EH (cell line): ENCODE results near the gene ANKS1B.
A peak's percentile ranks its signal among the peaks of the same experiment; 100 is the strongest.

Source experiments
- DNase-seq: peaks from one replicate; pipeline ENCODE4 v3.0.0-alpha.2; 2015; ENCODE audit warnings: low read depth

The ANKS1B gene

GRCh38 chr12:98730412-98730811 lies 1254.3 kb downstream of the ANKS1B start:
- DNase-seq, result no peak

GRCh38 chr12:98727196-98727595 lies 1257.5 kb downstream of the ANKS1B start:
- no peak for DNase-seq

GRCh38 chr12:98725476-98726247 lies 1259.1 kb downstream of the ANKS1B start:
- DNase-seq, result peak; percentile 77

GRCh38 chr12:98724384-98725155 lies 1260.2 kb downstream of the ANKS1B start:
- no peak for DNase-seq

GRCh38 chr12:98721204-98721702 lies 1263.5 kb downstream of the ANKS1B start:
- no peak for DNase-seq

- no peak for DNase-seq
These were observed 1264.9 kb downstream of the ANKS1B start for GRCh38 chr12:98719515-98720504.

GRCh38 chr12:98714426-98714825 lies 1270.3 kb downstream of the ANKS1B start:
- no peak for DNase-seq

GRCh38 chr12:98709022-98709421 lies 1275.7 kb downstream of the ANKS1B start:
- DNase-seq, result no peak

GRCh38 chr12:98701166-98701565 lies 1283.6 kb downstream of the ANKS1B start:
- DNase-seq, result no peak

GRCh38 chr12:98699586-98699985 lies 1285.2 kb downstream of the ANKS1B start:
- no peak for DNase-seq

GRCh38 chr12:98698603-98699463 lies 1285.9 kb downstream of the ANKS1B start:
- DNase-seq, result peak; percentile 70

GRCh38 chr12:98697209-98697608 lies 1287.5 kb downstream of the ANKS1B start:
- no peak for DNase-seq

- no peak for DNase-seq
These were observed 1288.6 kb downstream of the ANKS1B start for GRCh38 chr12:98696036-98696646.

GRCh38 chr12:98691351-98691750 lies 1293.4 kb downstream of the ANKS1B start:
- no peak for DNase-seq

GRCh38 chr12:98686603-98687002 lies 1298.1 kb downstream of the ANKS1B start:
- no peak for DNase-seq
